Stimulated activated CD4-positive, alpha-beta T cell treated with anti-CD3 and anti-CD28 coated beads, Interleukin-12 subunit alpha, Interleukin-12 subunit beta, amount 100 ng/mL, for 4 hours (primary cell): Measurements from ENCODE around the gene NCCRP1.

Experiments
- DNase-seq: peaks from one replicate; pipeline ENCODE4 v3.0.0-alpha.2; 2020

Gene NCCRP1

GRCh38 chr19:39196860-39197562, at the start of gene NCCRP1:
Gene NCCRP1, plus strand, starts transcription at chr19:39196964. Its CDS starts 19 bp downstream, at chr19:39196983.
- DNase-seq, result no peak

DNA sequence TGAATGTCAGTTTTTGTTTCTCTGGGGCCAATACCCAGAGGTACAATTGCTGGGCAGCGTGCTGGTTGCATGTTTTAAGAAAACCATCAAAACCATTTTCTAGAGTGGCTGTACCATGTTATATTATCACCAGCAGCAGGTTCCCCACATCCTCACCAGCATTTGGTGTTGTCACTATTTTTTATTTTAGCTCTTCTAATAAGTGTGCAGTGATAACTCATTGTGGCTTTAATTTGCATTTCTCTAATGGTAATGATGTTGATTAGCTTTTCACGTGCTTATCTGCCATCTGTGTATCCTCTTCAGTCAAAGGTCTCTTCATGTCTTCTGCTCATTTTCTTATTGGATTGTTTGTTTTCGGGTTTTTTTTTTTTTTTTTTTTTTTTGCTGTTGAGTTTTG, 49.3 kb upstream of the NCCRP1 start:
- no peak for DNase-seq

GRCh38 chr19:39148939-39149529, 47.7 kb upstream of the NCCRP1 start:
- no peak for DNase-seq

GRCh38 chr19:39150235-39150634, 46.5 kb upstream of the NCCRP1 start:
- no peak for DNase-seq

GRCh38 chr19:39150807-39151600, 45.8 kb upstream of the NCCRP1 start:
- DNase-seq, result no peak

DNA sequence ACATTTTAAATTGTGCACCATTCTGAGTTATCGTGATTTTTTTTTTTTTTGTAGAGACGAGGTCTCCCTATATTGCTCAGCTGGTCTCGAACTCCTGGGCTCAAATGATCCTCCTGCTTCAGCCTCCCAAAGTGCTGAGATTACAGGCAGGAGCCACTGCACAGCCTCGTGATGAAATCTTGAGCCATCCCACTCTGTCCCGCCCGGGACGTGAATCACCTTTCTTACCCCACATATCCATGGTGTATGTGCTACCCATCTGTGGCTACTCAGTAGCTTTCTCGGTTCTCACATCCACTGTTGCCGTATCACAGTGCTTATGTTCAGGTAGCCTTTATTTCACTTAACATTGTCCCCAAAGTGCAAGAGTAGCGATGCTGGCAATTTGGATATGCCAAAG, 44.7 kb upstream of the NCCRP1 start:
- DNase-seq, result no peak

DNA sequence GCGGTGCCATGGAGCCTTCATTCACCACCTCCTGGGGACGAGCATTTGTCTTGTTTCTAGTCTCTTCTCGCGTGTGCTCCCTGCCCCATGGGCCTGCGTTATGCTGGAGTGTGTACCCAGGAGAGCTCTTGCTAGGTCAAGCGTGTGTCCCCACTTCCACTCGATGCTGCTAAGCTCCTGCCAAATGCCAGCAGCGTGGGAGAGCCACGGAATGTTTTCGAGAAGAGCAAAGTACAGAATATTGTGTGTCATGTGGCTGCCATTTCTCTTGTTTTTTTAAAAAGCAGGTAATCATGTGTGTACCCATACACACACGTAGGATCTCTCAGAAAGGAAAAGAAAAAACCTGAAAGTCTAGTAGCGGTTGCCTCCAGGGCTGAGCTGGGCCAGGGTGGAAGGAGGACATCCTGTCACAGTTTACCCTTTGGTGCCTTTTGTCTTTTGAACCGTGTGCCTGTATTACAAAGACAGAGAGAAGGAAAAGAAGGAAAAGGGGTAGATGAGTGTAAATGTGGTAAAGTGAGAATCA, 42.6 kb upstream of the NCCRP1 start:
- no peak for DNase-seq

DNA sequence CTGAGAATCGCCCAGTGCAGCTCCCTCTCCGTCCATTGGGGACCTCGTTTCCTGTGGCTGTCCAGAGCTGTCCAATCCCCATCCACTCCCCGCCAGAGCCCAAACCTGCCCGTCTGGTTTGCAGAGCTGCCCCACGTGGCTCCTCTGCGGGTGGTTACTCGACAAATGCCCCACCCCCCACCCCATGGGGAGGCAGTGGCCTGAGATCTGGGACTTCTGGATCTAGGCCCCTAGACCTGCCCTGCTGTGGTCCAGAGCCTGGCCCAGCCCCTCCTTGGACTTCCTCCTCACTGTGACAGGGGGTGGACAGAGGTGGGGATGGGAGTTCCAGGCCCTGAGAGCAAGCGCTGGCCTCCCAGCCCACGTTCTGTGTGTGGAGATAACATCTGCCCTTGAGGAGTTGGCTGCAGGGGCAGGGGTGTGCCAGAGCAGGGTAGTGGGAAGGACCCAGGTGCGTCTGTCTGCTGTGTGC, 42.1 kb upstream of the NCCRP1 start:
- no peak for DNase-seq

DNA sequence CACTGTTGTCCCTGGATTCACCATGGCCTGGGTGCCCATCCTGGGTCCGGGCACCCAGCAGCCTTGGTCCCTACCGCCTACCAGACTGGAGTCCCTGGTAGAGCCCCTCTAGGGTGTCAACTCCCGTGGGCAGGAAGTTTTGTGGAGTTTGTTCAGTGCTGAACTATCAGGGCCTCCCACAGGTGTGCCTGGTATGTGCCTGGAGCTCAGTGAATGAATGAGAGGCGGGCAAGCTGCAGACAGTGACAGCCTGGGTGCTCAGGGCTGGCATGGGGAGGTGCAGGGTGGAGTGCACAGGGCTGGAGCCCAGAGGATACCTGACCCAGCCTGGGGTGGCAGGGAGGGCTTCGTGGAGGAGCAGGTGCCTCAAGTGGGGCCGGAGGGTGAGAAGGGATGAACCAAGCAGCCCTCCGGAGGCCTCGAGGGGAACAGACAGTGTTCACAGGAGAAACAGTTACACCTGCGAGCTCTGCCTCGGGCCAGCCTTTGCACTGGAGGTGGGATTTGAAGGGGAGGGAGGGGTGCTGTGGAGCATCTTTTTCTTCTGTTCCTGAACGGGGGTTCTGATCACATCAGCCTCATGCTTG, 41.6 kb upstream of the NCCRP1 start:
- no peak for DNase-seq

DNA sequence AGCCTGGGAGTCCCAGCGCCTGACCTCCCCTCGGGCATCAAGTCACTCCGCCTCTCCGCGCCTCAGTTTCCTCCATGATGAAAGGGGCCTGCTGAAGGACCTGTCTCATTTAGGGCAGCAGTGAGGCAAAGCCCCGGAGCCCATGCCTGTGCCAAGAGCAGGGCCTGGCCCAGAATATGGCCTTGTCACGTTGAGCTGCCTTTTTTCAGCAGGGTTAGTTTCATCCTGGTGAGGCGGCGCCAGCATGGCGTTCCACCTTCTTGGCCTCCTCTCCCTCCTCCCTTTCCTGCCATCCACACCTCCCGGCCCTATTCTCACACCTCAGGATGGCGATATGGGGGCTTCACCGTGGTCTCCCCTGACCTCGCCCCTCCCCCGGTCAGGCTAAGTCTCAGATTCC, 41.0 kb upstream of the NCCRP1 start:
- no peak for DNase-seq

DNA sequence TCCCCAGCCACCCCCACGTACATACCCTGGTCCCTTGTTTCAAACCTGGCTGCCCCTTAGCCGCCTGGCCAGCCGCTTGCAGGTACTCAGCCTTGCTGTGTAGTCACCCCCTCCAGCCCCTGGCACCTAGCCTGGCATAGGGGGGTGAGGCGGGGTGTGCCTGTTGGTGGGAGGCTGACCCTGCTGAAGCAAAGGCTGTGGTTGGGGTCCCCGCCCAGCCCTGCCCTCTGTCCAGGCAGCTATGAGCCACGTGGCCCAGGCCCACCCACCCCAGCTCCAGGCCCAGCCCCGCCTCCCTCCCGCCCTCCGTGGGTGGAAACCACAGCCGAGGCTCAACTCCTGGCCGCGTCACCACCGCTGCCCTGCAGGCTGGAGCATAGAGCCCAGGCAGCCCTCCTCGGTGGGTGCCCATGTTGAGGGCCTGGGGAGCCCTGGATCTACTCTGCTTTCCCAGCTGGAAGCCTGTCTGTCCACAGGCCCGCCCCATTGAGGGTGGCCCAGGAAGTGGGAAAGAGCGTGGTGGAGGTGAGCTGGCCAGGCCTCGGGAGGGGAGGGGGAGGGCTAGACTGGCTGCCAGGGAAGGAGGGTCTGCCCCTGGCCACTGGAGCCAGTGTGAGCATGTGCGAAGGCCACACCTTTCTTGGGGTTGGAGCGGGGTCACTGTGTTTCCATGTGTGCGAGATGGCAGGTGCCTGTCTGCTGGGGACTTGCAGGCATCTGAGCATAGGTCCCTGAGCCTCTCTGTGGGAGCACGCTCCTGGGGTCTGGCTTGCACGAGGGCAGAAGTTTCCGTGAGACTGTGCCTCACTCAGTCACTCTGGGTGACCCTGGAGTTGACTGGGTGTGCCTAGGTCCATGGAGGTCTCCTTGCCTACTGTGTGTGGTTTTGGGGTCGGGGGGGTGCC, 40.2 kb upstream of the NCCRP1 start:
- DNase-seq, result no peak

DNA sequence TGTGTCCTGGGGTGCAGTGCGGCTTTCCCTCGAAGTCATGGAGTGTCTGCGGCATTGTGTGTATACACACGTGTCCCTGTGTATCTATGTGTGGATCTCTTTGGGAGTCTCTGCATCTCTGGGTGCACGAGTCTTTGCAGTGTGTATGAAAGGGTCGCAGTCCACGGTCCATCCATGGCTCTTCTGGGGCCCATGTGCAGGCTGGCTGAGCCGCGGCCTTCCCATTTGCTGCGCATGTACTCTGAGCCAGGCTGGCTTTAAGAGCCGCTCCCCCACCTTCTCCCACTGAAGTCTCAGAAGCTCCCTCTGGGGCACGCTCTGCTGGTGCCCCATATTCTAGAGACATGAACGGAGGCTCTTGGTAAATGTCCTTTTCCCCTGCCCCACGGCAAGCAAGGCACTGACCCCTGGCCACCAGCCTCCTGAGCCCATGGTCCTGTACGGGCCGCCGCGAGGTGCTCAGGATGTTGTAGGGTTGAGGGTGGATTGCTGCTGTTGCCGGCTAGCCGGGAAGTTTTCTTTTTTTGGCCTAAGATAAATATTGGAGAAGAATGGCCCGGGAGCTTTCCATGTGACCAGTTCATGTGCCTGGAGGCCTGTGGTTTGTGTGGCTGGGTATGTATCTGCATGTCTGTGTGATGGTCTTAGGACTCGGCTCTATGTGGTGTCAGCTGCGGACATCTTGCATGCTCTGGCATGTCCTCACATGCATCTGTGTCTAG, 39.3 kb upstream of the NCCRP1 start:
- DNase-seq, result no peak

GRCh38 chr19:39157997-39158389, 38.8 kb upstream of the NCCRP1 start:
- no peak for DNase-seq

- no peak for DNase-seq
Observed at GRCh38 chr19:39158646-39159260, 38.0 kb upstream of the NCCRP1 start.

GRCh38 chr19:39160523-39160861, 36.3 kb upstream of the NCCRP1 start:
- DNase-seq, result no peak

- DNase-seq, result no peak
Observed at GRCh38 chr19:39160889-39161672, 35.7 kb upstream of the NCCRP1 start.

GRCh38 chr19:39162441-39163043, 34.2 kb upstream of the NCCRP1 start:
- no peak for DNase-seq

DNA sequence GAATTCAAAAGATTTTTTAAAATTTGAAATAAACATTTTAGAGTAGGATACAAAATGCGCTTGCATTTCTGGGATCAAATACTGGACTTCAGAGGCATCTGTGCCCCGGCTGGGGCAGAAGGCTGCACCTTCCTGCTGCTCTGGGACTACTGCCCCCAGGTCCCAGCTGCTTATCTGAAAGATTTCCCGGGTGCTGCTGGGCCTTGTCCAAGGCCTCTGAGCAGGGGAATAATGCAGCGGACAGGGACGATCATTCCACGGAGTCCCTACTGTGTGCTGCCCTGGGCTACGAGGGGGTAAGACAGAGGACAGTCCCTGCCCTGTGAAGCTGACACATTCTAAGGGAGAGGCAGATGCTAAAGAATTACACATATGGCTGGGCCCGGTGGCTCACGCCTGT, 33.1 kb upstream of the NCCRP1 start:
- DNase-seq, result no peak

DNA sequence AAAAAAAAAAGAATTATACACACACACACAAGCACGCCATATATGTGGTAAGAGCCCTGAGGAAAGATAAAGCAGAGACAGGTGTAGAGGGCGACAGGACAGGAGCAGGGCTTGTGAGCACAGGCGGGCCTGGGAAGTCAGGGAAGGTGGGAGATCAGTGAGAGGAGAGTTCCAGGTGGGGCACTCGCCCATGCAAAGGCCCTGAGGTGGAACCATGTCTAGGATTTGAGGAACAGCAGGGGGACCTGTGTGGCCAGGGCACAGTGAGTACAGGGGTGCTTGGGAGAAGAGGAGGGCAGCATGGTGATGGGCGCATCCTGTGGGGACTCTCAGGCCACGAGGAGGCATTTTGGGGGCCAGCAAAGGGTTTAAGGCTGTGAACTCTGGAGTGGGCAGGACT, 32.5 kb upstream of the NCCRP1 start:
- no peak for DNase-seq

GRCh38 chr19:39165857-39166256, 30.9 kb upstream of the NCCRP1 start:
- no peak for DNase-seq
